Activated naive CD4-positive, alpha-beta T cell treated with anti-CD3 and anti-CD28 coated beads, Interleukin-2, amount 50 U/mL, for 72 hours (primary cell): Measurements from ENCODE around the gene SLC39A8. TPM values are rescaled to one million over a fixed set of nuclear protein-coding genes. Genes with fewer than 3 reads are reported as not detected.
"Not testable (repeated sequence)": the region's sequence is repeated elsewhere in the genome, so short reads cannot be mapped to it uniquely, and the experiment has no call there.

Experiments used
- ATAC-seq, 2 donors: fragments of 150-1000 bp; cut with Tn5 transposase; 2 replicates each; pipeline ENCODE4 v1.10.0; 2021; ENCODE audit warnings: mild to moderate bottlenecking in 2 of 2, moderate library complexity in 2 of 2
- DNase-seq, 2 donors: peaks; one replicate each; pipeline ENCODE4 v3.0.0; 2021 to 2022; ENCODE audit warnings: low spot score in 2 of 2
- H3K27ac Mint-ChIP-seq, 2 donors: one replicate each; pipeline ENCODE4 v1.8.0; 2022; ENCODE audit warnings: mild to moderate bottlenecking in 2 of 2, mixed read lengths in 2 of 2
- H3K36me3 Mint-ChIP-seq, 2 donors: one replicate each; pipeline ENCODE4 v1.8.0; 2022; ENCODE audit warnings: mixed read lengths in 2 of 2
- H3K9me3 Mint-ChIP-seq, 2 donors: one replicate each; pipeline ENCODE4 v1.8.0; 2022; ENCODE audit warnings: mixed read lengths in 2 of 2
- total RNA-seq, 2 donors: library from RNA; stranded (reverse); gene quantifications; one replicate each; pipeline ENCODE4 v1.2.3, GENCODE V29; 2022

Gene SLC39A8
- total RNA-seq, result 10 to 100 TPM; 37.4 to 41.9 TPM

DNA sequence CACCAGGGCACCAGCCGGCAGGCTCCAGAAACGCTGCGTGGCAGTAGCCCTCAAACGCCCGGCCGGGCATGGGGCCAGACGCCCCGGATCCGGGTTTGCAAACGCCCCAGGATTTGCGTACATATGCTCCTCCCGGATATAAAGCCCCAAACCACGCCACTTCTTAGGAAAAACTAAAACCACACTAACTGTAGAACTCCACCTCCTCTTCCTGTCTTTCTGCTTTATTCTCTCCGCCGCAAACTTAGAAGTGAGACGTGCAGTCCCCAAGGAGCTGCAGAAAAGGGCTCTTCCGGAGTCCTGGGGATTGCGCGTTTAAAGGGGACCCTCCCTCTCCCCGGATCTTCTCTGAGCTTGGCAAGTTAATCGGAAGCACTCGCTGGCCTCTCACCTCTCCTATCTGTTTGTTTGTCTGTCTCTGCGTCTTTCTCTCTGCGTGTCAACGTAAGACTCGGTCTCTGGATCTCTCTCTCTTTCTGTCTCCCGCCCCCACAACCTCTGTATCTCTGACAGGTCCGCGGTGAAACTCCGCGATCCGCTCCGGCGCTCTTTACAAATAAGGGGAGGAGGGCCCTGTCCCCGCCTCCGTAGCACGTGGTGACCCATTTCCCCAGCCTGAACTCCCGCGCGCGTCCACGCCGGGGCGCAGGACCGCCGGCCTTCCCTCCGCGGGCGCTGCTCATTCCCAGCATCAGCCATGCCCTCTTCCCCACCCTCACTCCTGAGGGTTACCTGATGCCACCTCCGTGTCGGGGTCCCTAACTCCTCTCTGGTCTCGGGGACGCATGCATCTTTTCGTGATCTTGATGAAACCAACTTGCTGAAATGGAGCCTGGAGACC is at the start of gene SLC39A8:
SLC39A8 (minus strand) TSS at position 529 of the 841 bp plus-strand sequence. CDS start 820 bp downstream, outside the sequence.
- peak within 1 kb of the TSS; percentile 84 to 96 for H3K27ac Mint-ChIP-seq
- no peaks in the 10 kb centered on the region for H3K9me3 Mint-ChIP-seq
- DNase-seq (peak; percentile 82 to 91), ATAC-seq (peak; percentile 82 to 88)
- peaks cover 9 to 10% of the 10 kb centered on the region in 2 donors for H3K36me3 Mint-ChIP-seq

DNA sequence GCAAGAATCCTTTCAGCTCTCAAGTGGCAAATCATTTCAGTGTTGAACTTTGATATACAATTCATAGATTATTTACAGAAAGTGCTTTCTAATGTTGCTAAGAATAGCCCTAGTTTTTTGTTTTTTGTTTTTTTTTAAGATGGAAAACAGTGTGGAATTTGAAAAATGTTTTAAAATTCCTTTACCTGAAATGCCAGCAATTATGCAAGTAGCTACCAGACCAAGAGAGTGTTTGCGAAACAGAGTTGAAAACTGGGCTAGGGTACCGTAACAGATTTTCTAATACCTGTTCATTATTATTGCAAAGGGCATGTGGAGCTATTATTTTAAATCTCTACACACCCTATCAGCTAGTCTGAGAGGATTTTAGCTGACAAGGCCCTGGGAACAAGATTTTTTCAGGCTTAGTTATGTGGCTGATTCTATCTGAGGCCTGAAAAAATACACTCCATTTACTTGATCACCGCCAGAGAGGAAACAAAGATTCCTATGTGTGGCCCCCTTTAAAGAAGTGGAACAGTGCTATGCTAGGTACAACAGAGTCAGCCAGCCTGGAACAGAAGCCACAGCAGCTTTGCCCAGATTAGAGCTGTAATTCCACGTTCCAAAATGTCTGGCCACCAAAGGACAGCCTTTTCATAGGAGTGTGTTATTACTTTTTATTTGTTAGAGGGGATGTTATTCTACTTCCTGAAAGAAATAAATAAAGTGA is 46.9 kb upstream of the SLC39A8 start:
- Mint-ChIP-seq H3K9me3 (peaks cover 3 to 13% of the 10 kb centered on the region in 2 donors), H3K36me3 (no peaks in the 10 kb centered on the region), H3K27ac (no peak overlapping the region)
- DNase-seq, result no peak
- no peak for ATAC-seq

DNA sequence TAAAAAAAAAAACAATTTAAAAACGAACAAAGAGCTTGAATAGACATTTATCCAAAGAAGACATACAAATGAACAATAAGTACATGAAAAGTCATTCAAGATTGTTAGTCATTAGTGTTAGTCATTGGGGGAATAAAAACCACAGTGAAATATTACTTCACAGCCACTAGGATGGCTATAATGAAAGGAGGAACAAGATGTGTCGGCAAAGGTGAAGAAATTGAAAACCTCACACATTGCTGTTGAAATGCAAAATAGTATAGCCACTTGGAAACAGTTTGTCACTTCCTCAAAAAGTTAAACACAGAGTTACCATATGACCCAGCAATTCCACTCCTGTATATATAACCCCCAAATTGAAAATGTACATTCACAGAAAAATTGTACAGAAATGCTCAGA is 45.2 kb upstream of the SLC39A8 start:
- DNase-seq (peak in 1 of 2 donors; percentile 7), ATAC-seq (peak; percentile 98 to 99)
- Mint-ChIP-seq H3K27ac (peak overlapping the region in 1 of 2 donors; percentile 53), H3K9me3 (peaks cover 3 to 13% of the 10 kb centered on the region in 2 donors), H3K36me3 (no peaks in the 10 kb centered on the region)

GRCh38 chr4:102388611-102389010 is 43.3 kb upstream of the SLC39A8 start:
- DNase-seq, result no peak
- no peak for ATAC-seq
- Mint-ChIP-seq H3K36me3 (no peaks in the 10 kb centered on the region), H3K9me3 (peaks cover 0 to 10% of the 10 kb centered on the region in 2 donors), H3K27ac (no peak overlapping the region)

GRCh38 chr4:102387552-102388150 is 42.4 kb upstream of the SLC39A8 start:
- H3K9me3 Mint-ChIP-seq, result peaks cover 0 to 5% of the 10 kb centered on the region in 2 donors
- peak overlapping the region in 1 of 2 donors; percentile 2 for H3K27ac Mint-ChIP-seq
- H3K36me3 Mint-ChIP-seq, result no peaks in the 10 kb centered on the region
- DNase-seq (no peak), ATAC-seq (no peak)

DNA sequence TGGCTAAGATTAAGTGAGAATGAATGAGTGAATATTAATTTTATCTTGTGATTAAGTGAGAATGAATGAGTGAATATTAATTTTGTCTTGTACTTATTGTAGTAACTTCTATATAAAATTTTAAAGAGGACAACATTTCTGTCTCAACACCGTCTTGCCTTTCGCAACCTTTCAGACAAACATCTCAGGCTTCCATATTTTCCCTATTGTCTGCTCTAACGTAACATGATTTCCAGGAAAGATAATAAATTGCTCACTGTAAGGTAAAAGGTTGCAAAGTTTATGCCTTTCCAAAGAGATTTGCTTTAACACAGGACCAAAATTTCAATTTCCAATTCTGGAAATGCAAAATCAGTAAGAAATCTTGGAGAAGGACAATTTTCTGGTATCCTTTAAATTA is 41.7 kb upstream of the SLC39A8 start:
- no peak for ATAC-seq
- peaks cover 0 to 8% of the 10 kb centered on the region in 2 donors for H3K9me3 Mint-ChIP-seq
- no peak for DNase-seq
- H3K36me3 Mint-ChIP-seq, result peaks cover 3% of the 10 kb centered on the region in 2 donors
- no peak overlapping the region for H3K27ac Mint-ChIP-seq

- DNase-seq, ATAC-seq, H3K27ac Mint-ChIP-seq: not testable (repeated sequence)
- H3K9me3 Mint-ChIP-seq, result peaks cover 5 to 18% of the 10 kb centered on the region in 2 donors
- H3K36me3 Mint-ChIP-seq, result peaks cover 19 to 28% of the 10 kb centered on the region in 2 donors
Observed at GRCh38 chr4:102380253-102380652, 35.0 kb upstream of the SLC39A8 start.

DNA sequence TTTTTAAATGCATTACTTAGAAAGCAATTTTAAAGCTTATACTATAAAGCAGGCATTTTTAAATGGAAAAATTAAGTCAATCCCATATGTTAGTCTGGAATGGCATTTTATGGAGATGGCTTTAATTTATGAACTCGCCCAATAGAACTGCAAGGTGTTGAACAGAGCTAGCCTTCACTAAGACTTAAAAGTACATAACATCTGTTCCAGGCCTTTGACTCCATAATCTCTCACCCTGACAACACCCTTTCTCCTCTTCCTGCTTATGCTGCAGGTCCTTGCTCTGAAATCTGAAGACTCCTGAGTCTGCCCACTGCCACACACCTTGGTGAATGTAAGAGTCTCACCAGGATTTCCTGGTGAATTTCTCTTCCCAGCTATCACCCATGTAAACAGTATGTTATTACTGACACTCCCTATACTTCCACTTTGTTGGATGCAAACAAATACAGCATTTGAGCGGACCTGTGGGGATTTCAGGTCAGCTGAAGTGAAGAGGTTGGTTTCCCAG is 17.7 kb upstream of the SLC39A8 start:
- Mint-ChIP-seq H3K9me3 (peaks cover 0 to 8% of the 10 kb centered on the region in 2 donors), H3K36me3 (no peaks in the 10 kb centered on the region), H3K27ac (no peak overlapping the region)
- DNase-seq (no peak), ATAC-seq (no peak)

- ATAC-seq (no peak), DNase-seq (no peak)
- Mint-ChIP-seq H3K9me3 (no peaks in the 10 kb centered on the region), H3K36me3 (no peaks in the 10 kb centered on the region), H3K27ac (no peak overlapping the region)
Observed at GRCh38 chr4:102358128-102358527, 12.8 kb upstream of the SLC39A8 start.

- H3K36me3 Mint-ChIP-seq, DNase-seq, H3K9me3 Mint-ChIP-seq, ATAC-seq, H3K27ac Mint-ChIP-seq: not testable (repeated sequence)
Observed at GRCh38 chr4:102357637-102358036, 12.4 kb upstream of the SLC39A8 start.

GRCh38 chr4:102356562-102357202 is 11.4 kb upstream of the SLC39A8 start:
- Mint-ChIP-seq H3K9me3 (no peaks in the 10 kb centered on the region), H3K36me3 (no peaks in the 10 kb centered on the region), H3K27ac (no peak overlapping the region)
- no peak for DNase-seq
- ATAC-seq, result no peak

GRCh38 chr4:102355748-102356147 is 10.5 kb upstream of the SLC39A8 start:
- no peaks in the 10 kb centered on the region for H3K36me3 Mint-ChIP-seq
- ATAC-seq, result no peak
- H3K9me3 Mint-ChIP-seq, result no peaks in the 10 kb centered on the region
- DNase-seq, result no peak
- no peak overlapping the region for H3K27ac Mint-ChIP-seq

DNA sequence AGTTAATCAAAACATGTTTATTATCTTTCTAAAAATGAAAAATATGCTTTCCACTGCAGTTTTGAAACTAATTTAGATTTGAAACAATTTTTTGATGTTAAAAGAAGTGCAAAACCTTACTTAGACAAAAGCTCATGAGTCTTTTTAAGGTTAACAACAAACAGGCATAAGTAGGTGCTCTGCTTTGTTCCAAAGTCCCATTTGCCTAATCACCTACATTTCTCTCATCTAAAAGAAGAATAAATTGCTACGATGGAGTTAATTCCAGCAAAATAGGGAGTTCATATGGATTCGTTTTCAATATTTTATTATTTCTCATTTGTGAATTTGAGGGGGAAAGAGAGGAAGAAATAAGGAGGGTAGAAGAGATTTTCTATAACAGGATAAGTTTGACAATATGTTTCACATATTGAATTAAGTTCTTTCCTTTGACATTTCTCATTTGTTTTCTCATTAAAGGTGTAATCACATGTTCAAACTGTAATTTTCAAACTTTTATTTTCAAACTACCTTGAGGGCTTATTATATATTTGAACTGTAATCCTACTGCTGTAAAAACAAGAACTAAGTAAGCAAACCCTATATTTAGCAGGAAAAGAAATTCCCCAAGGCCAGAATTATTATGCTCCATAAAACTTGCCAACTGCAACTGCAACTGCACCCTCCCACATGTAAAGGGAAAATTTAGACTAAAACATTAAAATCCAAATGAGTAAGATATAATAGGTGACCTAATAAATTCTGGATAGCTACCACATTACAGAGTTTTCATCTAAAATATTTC is 9.6 kb upstream of the SLC39A8 start:
- Mint-ChIP-seq H3K36me3 (no peaks in the 10 kb centered on the region), H3K27ac (no peak overlapping the region), H3K9me3 (no peaks in the 10 kb centered on the region)
- no peak for DNase-seq
- no peak for ATAC-seq

- ATAC-seq (no peak), DNase-seq (no peak)
- Mint-ChIP-seq H3K27ac (no peak overlapping the region), H3K9me3 (no peaks in the 10 kb centered on the region), H3K36me3 (no peaks in the 10 kb centered on the region)
Observed at GRCh38 chr4:102352781-102353180, 7.5 kb upstream of the SLC39A8 start.

GRCh38 chr4:102350634-102351033 is 5.4 kb upstream of the SLC39A8 start:
- ATAC-seq, result no peak
- Mint-ChIP-seq H3K27ac (no peak overlapping the region), H3K9me3 (no peaks in the 10 kb centered on the region), H3K36me3 (no peaks in the 10 kb centered on the region)
- no peak for DNase-seq

DNA sequence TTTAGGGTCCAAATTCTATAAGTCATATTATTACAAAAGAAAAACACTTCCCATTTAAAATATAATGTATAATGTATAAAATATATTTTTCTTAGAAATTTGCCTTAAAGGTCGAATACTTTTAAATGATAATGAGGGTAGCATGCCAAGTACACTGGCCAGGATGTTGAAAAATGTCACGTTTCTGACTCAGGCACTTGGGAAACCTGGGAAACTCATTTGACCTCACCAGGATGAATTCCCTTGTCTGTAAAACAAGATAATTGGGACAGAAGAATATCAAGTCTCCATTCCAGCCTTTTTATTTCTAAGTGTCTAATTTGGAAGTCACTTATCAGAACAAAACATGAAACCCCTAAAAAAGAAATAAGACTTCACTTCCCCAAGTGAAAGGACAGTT is 3.4 kb upstream of the SLC39A8 start:
- ATAC-seq, result no peak
- Mint-ChIP-seq H3K9me3 (no peaks in the 10 kb centered on the region), H3K36me3 (peaks cover 4 to 5% of the 10 kb centered on the region in 2 donors), H3K27ac (no peak overlapping the region)
- no peak for DNase-seq
